ENCODE results near the gene OSTM1.

DNA sequence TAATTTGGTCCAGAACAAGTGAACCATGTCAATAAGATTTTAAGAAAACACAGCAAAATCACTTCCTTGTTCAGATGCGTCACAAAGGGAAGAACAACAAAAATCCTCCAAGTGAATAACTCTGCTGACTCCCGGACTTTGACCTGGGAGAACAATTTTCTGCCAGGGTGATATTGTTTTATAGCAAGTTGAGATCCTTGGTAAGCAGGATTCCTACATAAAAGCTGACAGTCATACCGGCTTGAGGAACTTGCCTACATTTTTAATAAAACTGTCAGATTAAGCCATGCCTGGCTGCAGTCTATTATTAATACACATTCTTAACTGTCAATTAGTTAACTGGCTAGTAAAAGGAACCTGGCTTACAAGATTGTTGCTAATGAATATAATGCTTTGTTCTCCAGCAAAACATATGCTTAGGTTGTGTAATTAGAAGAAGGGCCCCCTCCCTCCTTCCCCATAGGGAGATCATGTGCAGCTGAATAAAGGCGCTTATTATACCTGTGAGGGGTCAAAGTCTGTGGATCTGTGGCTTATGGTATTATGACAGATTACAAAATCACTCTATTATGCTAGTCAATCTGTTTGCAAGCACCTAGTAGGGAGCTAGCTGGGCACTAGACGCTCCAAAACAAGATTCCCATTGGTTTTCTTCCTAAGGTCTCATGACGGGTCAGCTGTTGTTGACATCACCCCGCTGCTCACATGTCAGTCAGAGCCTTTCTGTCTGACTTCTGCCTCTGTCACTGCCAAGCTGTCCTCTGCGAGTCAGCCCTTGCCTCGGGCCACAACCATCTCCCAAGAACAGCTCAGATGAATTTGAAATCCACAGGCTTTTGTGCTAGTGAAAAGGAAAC lies 71.9 kb downstream of the OSTM1 start:
- TF ChIP-seq POLR2A (conservative IDR thresholded peaks at IDR 0.05) (no peak), ELF1 (tag; IDR thresholded peaks at IDR 0.05) (no peak), CHD2 (IDR thresholded peaks at IDR 0.05; ENCODE audit: low read depth, low read length) (no peak), CHD4 (IDR thresholded peaks at IDR 0.05; ENCODE audit: insufficient read depth, insufficient replicate concordance, low read depth, low read length, poor library complexity, severe bottlenecking) (no peak), TCF7 (IDR thresholded peaks at IDR 0.05; ENCODE audit: borderline replicate concordance) (no peak), TOE1 (IDR thresholded peaks at IDR 0.05; ENCODE audit: borderline replicate concordance) (no peak), TOE1 (CRISPR knock-in tag; IDR thresholded peaks at IDR 0.05; ENCODE audit: borderline replicate concordance, low read depth) (no peak), NCOR1 (IDR thresholded peaks at IDR 0.05) (no peak), NCOA6 (IDR thresholded peaks at IDR 0.05) (no peak), RBM39 (optimal IDR thresholded peaks at IDR 0.05; ENCODE audit: low read depth, low read length) (no peak), SMARCB1 (IDR thresholded peaks at IDR 0.05; ENCODE audit: insufficient read length, low read depth) (no peak), NR2C1 (IDR thresholded peaks at IDR 0.05) (no peak), NR2C1 (tag; IDR thresholded peaks at IDR 0.05) (no peak)
- TF ChIP-seq, protein P1, sequence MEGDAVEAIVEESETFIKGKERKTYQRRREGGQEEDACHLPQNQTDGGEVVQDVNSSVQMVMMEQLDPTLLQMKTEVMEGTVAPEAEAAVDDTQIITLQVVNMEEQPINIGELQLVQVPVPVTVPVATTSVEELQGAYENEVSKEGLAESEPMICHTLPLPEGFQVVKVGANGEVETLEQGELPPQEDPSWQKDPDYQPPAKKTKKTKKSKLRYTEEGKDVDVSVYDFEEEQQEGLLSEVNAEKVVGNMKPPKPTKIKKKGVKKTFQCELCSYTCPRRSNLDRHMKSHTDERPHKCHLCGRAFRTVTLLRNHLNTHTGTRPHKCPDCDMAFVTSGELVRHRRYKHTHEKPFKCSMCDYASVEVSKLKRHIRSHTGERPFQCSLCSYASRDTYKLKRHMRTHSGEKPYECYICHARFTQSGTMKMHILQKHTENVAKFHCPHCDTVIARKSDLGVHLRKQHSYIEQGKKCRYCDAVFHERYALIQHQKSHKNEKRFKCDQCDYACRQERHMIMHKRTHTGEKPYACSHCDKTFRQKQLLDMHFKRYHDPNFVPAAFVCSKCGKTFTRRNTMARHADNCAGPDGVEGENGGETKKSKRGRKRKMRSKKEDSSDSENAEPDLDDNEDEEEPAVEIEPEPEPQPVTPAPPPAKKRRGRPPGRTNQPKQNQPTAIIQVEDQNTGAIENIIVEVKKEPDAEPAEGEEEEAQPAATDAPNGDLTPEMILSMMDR (IDR thresholded peaks at IDR 0.05 in 2 of 3, conservative IDR thresholded peaks at IDR 0.05 in 1 of 3; ENCODE audit: insufficient read depth in 2 of 3, low read depth in 1 of 3, low read length in 3 of 3), result no peak
- TF ChIP-seq, protein P2, sequence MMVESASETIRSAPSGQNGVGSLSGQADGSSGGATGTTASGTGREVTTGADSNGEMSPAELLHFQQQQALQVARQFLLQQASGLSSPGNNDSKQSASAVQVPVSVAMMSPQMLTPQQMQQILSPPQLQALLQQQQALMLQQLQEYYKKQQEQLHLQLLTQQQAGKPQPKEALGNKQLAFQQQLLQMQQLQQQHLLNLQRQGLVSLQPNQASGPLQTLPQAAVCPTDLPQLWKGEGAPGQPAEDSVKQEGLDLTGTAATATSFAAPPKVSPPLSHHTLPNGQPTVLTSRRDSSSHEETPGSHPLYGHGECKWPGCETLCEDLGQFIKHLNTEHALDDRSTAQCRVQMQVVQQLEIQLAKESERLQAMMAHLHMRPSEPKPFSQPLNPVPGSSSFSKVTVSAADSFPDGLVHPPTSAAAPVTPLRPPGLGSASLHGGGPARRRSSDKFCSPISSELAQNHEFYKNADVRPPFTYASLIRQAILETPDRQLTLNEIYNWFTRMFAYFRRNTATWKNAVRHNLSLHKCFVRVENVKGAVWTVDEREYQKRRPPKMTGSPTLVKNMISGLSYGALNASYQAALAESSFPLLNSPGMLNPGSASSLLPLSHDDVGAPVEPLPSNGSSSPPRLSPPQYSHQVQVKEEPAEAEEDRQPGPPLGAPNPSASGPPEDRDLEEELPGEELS (CRISPR knock-in tag; IDR thresholded peaks at IDR 0.05; ENCODE audit: borderline replicate concordance), result no peak
- TF ChIP-seq, protein P3, sequence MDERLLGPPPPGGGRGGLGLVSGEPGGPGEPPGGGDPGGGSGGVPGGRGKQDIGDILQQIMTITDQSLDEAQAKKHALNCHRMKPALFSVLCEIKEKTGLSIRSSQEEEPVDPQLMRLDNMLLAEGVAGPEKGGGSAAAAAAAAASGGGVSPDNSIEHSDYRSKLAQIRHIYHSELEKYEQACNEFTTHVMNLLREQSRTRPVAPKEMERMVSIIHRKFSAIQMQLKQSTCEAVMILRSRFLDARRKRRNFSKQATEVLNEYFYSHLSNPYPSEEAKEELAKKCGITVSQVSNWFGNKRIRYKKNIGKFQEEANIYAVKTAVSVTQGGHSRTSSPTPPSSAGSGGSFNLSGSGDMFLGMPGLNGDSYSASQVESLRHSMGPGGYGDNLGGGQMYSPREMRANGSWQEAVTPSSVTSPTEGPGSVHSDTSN (CRISPR knock-in tag; IDR thresholded peaks at IDR 0.05; ENCODE audit: low read depth), result no peak
- TF ChIP-seq, protein P3 (tag; conservative IDR thresholded peaks at IDR 0.05; ENCODE audit: low read depth), result peak; percentile 59

Data from K562 (cell line).